GM12872 (cell line): ENCODE results near the gene RILP.

ENCODE experiments used
- CTCF ChIP-seq: IDR thresholded peaks from 3 replicates; pipeline ENCODE4 v1.5.1; 2011; ENCODE audit warnings: low read depth, mild to moderate bottlenecking, low read length, moderate library complexity; ENCODE audit not compliant: insufficient read depth

RILP gene

GRCh38 chr17:1616101-1616500 lies 33.6 kb downstream of the RILP start:
- TF ChIP-seq CTCF, result no peak

- no peak for TF ChIP-seq CTCF
Measured at GRCh38 chr17:1612400-1612799, 37.3 kb downstream of the RILP start.

GRCh38 chr17:1611715-1612114 lies 38.0 kb downstream of the RILP start:
- TF ChIP-seq CTCF, result no peak

- no peak for TF ChIP-seq CTCF
Measured at GRCh38 chr17:1608676-1609075, 41.0 kb downstream of the RILP start.

- TF ChIP-seq CTCF, result no peak
Measured at GRCh38 chr17:1607971-1608320, 41.7 kb downstream of the RILP start.

GRCh38 chr17:1606352-1606985 lies 43.2 kb downstream of the RILP start:
- TF ChIP-seq CTCF, result no peak

GRCh38 chr17:1605681-1606351 lies 43.9 kb downstream of the RILP start:
- no peak for TF ChIP-seq CTCF
